HG02885 (cell line): ENCODE measurements around the gene MRPL38.
"Not testable (repeated sequence)": the region's sequence is repeated elsewhere in the genome, so short reads cannot be mapped to it uniquely, and the experiment has no call there.

Source experiments
- ATAC-seq: cut with Tn5 transposase; IDR thresholded peaks from one replicate; pipeline ENCODE4 v1.9.1; 2021; ENCODE audit warnings: mild to moderate bottlenecking; ENCODE audit not compliant: unreplicated experiment, poor library complexity

The MRPL38 gene

DNA sequence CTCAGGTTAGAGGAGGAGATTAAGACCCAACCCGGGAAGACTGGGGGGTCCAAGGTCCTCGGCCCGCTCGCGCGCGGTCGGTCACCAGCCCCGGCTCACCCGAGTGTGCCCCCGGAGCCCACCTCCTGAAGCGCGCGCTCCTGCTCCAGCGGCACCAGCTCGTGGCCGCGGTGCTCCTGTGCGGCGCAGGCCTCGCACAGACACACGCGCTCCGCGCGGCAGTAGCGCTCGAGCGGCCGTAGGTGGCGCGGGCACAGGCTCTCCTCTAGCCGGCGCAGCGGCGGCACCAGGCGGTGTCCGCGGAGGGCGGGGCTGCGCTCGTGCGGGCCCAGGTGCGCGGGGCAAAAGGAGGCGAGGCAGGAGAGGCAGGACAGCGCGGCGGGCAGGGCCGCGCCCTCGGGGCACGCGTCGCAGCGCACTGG is 26.9 kb downstream of the MRPL38 start:
- ATAC-seq: peak; percentile 49

DNA sequence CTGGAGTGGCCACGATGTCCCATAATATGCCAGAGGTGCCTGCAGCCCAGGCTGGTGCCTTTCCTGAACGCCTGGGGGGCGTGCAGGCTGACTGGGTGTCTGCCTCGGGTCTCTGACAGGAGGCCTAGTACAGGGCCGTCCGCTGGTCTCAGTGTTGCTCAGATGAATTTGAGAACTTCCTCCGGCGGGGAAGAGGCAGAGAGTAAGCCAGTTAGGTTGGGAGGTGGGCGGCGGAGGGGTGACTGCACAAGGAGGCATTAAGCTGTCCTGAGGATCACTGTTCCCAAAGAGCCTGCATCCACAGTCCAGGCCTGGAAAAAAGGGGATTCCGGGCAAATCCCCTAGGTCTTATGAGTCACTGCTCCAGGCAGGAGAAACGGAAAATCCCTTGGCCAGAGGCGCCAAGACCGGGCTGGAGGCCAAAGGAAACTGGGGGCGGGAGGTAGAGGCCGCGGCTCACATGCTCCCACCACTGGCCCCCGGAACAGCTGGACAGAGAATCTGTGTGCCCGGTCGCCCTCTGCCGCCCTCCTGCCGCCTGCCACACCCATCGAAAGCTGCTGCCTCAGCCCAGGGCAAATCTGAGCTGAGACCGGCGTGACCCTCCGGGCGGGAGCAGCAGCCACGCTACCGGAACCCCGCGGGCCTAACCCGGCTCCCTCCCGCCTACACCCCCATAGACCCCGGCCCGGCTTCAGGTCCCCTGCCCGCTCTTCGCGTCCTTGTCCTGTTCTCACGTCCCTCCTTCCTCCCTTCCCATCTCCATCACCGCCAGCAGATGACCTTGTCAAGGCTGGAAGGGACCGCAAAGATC is 27.5 kb downstream of the MRPL38 start:
- no peak for ATAC-seq

DNA sequence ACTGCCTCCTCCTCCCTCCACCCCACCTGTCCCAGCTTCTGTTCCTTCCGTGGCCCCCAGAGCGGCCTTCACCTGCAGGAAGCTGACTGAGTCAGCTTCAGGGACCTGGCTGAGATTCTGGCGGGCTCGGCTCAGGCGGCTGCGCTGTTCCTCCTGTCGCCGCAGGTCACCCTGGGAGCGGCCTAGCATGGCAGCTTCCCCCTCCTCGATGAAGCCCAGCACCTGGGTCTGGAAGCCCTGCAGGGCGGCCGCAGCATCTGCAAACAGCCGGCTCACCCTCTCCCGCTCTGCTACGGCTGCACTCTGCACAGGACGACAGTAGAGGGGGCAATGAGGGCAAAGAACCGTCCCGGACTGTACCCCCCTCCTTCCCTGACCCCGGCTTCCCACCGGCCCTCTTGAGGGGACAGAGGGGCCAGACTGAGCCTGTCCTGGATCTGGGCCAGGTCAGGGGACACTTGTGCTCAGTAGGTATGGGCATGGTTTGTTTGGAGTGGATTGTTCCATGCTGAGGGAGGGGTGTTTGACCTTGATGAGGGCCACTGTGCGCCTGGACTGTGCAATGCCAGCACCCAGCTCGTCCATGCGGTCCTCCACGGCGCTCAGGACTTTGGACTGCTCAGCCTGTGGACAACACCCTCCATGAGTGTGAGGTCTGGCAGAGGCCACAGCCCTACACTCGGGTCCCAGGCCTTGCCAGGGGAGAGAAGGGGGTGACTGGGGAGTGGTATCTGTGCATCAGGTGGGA is 28.3 kb downstream of the MRPL38 start:
- no peak for ATAC-seq

DNA sequence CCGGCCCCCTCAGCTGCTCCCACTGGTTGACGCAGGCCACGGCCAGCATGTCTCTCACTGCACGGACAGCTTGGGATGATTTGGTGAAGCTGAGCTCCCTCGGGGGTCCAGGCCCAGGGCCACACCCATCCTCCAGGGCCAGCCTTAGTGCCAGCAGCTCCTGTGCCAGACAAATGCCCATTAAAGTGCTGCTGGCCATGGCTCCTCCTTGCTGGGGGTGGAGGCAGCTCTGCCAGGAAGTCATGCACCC is 28.8 kb downstream of the MRPL38 start:
- no peak for ATAC-seq

DNA sequence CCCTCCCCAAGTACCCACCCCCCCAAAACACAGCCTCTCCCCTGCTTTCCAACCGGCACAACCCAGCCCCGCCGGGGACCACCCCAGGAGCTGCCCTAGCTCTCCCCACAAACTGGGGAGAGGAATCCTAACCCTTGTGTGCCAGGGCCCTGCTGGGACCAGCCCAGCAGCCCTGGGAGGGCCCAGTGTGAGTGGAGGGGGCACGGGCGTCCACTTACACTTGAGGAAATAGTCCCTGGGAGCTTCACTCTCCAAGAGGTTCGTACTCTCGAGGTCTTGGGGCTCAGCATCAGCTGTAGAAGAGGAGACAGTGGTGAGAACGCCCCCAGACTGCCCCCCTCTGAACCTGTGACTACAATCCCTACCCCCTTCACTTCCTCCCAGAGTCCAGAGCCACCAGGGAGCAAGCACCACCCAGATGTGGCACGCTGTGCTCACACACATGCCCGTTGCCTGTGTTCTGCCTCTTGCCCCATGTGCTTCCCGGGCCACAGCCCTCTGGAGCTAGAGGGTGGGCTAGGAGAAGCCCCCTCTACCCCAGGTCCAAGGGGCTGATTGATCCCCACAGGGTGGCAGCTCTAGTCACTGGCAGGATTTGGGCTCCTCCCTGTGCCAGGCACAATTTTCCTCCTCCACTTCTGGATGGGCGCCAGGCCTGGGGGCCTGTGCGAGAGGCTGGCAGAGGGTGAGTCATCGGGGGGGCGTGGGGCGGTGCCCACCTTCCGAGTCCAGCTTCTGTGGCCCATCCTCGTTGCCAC is 29.3 kb downstream of the MRPL38 start:
- ATAC-seq: no peak

DNA sequence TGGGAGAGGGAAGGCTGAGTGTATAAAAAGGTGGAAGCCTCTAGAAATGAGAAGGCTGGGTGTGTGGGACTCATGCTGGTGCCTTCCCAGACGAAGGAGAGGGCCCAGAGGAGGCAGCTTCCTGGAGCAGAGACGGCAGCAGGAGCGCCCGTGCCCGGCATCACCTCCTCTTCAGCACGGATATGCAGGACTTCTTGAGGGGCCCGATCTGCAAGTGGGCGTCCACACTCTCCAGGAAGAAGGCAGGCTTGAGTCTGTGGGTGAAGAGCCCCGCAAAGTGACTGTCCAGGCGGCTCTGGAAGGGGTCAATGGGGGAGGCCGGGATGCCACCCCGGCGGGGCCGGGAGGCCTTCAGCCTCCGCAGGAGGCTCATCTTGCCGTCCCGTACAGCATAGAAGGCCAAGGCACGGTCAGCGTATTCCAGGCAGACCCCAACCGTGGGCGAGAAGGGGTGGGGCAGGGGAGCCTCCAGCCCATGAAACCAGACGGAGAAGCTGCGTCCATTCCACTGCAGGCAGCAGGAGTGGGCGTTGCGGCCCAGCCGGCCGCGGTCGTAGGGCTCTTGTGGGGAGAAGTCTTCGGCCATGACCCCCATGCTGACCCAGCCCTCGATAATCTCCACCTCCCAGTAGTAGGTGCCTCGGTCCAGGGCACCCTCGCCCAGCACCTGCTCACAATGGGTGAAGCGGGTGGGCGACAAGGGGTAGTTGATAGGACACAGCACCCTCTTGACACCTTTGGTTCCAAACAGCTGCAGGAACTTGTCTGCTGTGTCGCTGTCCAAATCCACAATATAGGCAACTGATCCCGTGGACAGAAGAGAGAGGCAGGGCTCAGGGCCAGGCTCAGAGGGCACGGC is 30.1 kb downstream of the MRPL38 start:
- no peak for ATAC-seq

DNA sequence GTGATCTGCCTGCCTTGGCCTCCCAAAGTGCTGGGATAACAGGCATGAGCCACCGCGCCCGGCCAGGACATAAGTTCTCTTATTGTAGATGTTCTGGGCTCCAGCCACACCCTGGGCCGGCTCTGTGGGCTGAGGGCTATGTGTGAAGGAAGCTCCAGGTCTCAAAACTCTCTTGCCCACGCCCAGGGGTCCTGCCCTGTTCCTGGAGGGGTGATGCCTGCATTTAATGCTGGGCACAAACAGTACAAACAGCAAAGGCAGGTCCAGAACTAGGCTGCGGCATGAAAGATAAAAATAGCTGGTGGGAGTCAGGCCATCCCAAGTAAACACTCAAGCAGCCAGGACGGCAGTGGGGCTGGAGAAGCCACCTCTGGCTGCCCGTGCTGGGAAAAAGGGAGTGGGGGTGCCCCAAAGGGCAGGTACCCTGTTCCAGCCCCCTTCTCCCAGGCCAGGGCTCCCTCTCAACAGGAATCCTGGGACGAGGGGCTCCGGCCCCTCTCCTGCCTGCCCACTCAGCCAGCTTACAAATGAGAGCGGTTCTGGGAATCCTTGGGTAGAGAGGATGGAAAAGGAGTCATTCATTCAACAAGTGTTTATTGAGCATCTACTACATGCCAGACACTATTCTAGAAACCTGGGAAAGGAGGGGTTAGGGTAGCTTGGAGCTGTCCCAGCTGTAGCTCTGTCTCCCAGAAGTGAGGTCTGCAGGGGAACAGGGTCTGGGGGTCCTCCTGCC is 30.9 kb downstream of the MRPL38 start:
- ATAC-seq: no peak

DNA sequence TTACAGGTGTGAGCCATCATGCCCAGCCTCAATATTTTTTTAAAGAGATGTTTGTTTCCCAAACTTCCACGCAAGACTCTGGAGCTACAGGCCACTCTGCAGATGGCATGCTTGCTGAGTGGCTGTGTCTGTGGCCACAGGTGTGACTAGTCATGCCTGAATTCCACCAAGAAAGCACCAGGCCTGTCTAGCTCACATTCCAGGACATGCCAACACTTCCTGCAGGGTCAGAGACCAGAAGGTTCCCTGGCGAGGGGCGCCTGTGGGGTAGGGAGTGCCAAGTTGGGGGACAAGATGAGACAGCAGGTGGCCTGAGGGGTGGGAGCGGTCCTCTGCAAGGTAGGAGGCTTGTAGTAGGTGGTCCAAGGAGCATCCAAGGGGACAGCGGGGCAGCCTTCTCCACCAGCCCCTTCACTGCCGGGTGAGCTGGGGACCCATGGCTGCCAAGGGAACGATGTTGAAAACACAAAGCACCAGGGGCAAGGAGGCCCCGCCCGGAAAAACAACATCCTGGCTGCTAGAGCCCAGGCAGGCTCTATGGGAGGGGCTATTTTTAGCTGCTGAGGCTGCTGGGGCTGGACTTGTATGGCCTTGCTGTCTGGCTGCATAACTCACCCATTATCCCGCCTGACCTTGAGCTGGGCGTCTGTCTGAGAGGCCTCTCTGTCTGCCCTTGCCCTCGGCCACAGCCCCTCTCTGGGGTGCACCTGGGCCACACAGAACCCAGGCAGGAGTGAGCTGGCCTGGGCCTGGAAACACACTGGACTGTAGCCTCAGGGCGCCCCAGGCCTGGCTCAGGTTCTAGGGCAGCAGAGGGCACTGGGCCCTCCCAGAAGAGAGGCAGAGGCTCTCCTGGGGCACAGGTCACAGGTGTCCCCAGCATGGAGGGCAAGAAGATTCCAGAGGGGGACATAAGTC is 32.0 kb downstream of the MRPL38 start:
- no peak for ATAC-seq

DNA sequence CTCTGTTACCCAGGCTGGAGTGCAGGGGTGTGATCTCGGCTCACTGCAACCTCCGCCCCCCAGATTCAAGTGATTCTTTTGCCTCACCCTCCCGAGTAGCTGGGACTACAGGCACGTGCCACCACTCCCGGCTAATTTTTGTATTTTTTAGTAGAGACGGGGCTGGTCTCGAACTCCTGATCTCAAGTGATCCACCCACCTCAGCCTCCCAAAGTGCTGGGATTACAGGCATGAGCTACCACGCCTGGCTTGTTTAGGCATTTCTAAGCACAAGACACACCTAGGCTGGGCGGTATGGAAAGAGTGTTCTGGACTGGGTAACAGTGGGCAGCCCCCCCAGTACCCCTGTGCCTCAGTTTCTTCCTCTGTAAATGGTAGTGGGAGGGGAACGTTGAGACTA is 34.5 kb downstream of the MRPL38 start:
- not testable (repeated sequence) for ATAC-seq

DNA sequence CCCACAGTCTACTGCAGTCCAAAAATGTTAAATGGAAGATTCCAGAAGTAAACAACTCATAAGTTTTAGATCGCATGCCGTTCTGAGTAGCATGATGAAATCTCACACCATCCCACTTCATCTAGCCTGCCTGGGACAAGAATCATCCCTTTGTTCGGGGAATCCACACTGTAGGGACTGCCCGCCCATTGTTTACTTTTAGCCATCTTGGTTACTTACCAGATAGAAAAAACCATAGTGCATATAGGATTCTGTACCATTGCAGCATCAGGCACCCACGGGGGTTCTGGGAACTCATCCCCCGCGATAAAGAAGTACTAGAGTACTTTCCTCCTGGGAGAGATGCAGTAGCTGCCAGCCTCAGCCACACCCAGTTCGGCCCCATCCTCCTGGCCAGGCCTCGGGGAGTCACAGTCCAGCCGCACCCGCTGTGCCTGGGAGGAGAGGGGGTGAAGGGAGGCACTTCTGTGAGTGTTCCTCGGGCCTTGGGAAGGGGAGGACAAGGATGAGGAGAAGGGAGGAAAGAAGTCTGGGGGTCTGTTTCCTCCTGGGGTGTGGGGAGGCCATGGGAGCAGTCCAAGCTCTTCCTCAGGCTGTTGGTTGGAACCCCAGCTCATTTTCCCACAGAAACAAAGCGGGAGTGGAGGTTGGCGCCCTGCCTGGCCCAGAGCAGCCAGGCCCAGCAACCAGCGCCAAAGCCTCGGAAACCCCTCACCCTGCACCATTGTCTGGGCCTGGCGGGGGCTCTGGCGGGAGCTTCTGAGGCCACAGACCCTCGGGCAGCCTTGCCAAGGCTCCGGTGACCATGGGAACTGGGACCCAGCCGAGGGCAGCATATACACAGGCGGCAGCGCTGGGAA is 35.2 kb downstream of the MRPL38 start:
- ATAC-seq: no peak

DNA sequence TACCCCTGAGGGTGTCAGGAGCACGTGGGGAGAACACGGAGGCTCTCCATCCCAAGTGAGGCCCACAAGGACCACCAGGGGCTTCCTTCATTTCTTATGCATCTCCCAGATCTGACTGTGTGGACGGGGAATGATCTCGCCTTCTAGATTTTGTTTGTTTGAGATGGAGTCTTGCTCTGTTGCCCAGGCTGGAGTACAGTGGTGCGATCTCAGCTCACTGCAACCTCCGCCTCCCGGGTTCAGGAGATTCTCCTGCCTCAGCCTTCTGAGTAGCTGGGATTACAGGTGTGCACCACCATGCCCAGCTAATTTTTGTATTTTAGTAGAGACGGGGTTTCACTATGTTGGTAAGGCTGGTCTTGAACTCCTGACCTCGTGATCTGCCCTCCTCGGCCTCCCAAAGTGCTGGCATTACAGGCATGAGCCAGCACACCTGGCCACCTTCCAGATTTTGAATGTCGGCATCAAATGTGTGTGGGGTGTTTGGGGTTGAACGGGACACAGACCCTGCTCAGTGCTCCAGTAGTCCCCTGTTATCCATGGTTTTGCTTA is 35.9 kb downstream of the MRPL38 start:
- not testable (repeated sequence) for ATAC-seq

DNA sequence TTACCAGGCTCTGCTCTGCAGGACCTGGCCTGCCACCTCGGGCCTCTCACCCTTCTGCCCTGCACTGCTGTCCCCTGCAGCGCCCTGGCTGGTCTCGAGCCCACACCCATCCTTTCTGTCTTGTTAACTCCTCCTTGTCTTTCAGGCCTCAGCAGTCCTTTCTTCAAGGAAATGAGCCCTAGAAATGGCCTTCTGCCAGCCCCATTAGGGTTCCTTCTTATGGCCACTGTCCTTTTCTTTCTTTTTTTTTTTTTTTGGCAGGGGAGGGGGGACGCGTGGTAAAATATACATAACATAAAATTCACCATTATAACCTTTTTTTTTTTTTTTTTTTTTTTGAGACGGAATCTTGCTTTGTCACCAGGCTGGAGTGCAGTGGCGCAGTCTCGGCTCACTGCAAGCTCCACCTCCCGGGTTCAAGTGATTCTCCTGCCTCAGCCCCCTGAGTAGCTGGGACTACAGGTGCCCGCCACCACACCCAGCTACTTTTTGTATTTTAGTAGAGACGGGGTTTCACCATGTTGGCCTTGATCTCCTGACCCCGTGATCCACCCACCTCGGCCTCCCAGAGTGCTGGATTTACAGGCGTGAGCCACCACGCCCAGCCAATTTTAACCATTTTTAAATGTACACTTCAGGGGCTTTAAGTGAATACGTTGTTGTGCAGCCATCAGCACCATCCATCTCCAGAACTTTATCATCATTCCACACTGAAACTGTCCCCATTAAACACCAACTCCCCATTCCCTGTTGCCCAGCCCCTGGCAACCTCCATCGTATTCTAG is 39.1 kb downstream of the MRPL38 start:
- ATAC-seq: not testable (repeated sequence)

DNA sequence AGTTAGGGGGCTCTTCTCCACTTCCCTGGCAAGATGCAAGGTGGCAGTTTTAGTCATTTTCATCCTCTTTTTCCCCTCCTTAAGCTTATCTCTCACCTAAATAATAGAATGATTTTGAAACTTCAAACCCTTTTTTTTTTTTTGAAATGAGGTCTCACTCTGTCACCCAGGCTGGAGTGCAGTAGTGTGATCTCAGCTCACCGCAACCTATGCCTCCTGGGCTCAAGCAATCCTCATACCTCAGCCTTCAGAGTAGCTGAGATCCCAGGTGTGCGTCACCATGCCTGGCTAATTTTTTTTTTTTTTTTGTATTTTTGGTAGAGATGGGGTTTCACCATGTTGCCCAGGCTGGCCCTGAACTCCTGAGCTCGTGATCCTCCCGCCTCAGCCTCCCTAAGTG is 39.8 kb downstream of the MRPL38 start:
- ATAC-seq: not testable (repeated sequence)

DNA sequence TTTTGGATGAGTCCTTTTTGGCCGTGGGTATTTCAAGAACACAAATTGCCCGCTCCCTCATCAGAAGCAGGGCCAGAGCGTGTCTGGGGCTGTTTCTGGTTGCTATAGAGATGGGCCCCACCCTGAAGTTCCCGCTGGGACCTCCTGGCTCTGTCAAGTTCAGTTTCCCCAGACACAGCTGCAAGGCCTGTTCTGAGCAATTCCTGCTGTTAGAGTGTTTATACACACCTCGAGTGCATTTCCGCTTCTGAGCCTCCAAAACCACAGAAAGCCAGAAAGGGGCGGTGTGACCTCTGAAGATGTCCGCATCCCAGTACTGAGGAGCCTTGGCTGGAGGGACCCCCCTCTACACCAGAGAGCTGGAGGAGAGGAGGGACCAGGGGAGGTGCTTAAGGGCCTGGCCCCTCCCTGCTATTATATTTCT is 40.2 kb downstream of the MRPL38 start:
- ATAC-seq: peak; percentile 81

DNA sequence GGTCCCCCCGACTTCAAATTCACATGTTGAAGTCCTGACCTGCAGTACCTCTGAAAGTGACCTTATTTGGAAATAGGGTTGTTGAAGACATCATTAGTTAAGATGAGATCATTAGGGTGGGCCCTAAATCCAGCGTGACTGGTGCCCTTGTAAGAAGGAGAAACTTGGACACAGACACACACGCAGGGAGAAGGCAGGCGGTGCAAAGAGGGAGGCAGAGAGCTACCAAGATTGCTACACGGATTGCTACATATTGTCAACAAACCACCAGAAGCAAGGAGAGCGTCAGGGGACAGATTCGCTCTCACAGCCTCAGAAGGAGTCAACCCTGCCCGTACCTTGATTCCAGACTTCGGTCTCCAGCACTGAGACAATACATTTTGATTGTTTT is 42.8 kb downstream of the MRPL38 start:
- ATAC-seq: no peak

DNA sequence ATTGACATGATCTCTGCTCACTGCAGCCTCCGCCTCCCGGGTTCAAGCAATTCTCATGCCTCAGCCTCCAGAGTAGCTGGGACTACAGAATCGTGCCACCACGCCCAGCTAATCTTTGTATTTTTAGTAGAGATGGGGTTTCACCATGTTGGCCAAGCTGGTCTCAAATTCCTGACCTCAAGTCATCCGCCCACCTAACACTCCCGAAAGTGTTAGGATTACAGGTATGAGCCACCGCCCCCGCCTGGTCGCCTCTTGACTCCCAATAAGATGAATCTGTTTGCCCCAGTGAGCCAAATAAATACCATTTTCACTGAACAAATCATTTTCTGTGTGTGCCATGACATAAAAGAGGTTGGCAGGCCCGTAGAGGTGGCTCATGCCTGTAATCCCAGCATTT is 45.3 kb downstream of the MRPL38 start:
- not testable (repeated sequence) for ATAC-seq
